Measurements from ENCODE around the gene ELL2. TPM values are rescaled to one million over a fixed set of nuclear protein-coding genes. Genes with fewer than 3 reads are reported as not detected.

Gene ELL2
- total and polyA plus RNA-seq, 2 of the 13 experiments (the other 11 are each of a cell fraction or from before 2014, with no cell fraction given), result 78.9 to 97.1 TPM

- TF ChIP-seq RBM22 (optimal IDR thresholded peaks at IDR 0.05; ENCODE audit: low read length) (peak; percentile 36), KLF13 (CRISPR knock-in tag; IDR thresholded peaks at IDR 0.05) (no peak), YY1 (IDR thresholded peaks at IDR 0.05; ENCODE audit: insufficient read depth, insufficient replicate concordance, low read depth, low read length) (no peak), AGO2 (optimal IDR thresholded peaks at IDR 0.05; ENCODE audit: low read depth, low read length) (no peak), ARID4A (CRISPR knock-in tag; IDR thresholded peaks at IDR 0.05; ENCODE audit: borderline replicate concordance) (0 out of 2 replicates have a peak, but pooled peaks have one; percentile 9), RXRB (CRISPR knock-in tag; IDR thresholded peaks at IDR 0.05; ENCODE audit: borderline replicate concordance) (no peak), WIZ (CRISPR knock-in tag; IDR thresholded peaks at IDR 0.05) (no peak), BHLHE40 (IDR thresholded peaks at IDR 0.05; ENCODE audit: low read length) (no peak), ZNF660 (CRISPR knock-in tag; IDR thresholded peaks at IDR 0.05; ENCODE audit: borderline replicate concordance, low read depth) (no peak), TRIM24 (CRISPR knock-in tag; IDR thresholded peaks at IDR 0.05) (no peak), HOMEZ (CRISPR knock-in tag; IDR thresholded peaks at IDR 0.05; ENCODE audit: low read depth) (no peak), AKAP8 (CRISPR knock-in tag; IDR thresholded peaks at IDR 0.05) (no peak)
- TF ChIP-seq, protein P1, sequence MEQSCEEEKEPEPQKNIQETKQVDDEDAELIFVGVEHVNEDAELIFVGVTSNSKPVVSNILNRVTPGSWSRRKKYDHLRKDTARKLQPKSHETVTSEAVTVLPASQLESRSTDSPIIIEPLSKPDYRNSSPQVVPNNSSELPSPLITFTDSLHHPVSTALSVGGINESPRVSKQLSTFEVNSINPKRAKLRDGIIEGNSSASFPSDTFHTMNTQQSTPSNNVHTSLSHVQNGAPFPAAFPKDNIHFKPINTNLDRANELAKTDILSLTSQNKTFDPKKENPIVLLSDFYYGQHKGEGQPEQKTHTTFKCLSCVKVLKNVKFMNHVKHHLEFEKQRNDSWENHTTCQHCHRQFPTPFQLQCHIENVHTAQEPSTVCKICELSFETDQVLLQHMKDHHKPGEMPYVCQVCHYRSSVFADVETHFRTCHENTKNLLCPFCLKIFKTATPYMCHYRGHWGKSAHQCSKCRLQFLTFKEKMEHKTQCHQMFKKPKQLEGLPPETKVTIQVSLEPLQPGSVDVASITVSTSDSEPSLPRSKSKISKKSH (CRISPR knock-in tag; IDR thresholded peaks at IDR 0.05; ENCODE audit: borderline replicate concordance), result no peak
- TF ChIP-seq, protein P2, sequence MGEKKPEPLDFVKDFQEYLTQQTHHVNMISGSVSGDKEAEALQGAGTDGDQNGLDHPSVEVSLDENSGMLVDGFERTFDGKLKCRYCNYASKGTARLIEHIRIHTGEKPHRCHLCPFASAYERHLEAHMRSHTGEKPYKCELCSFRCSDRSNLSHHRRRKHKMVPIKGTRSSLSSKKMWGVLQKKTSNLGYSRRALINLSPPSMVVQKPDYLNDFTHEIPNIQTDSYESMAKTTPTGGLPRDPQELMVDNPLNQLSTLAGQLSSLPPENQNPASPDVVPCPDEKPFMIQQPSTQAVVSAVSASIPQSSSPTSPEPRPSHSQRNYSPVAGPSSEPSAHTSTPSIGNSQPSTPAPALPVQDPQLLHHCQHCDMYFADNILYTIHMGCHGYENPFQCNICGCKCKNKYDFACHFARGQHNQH (CRISPR knock-in tag; IDR thresholded peaks at IDR 0.05), result no peak
- TF ChIP-seq, protein P3, sequence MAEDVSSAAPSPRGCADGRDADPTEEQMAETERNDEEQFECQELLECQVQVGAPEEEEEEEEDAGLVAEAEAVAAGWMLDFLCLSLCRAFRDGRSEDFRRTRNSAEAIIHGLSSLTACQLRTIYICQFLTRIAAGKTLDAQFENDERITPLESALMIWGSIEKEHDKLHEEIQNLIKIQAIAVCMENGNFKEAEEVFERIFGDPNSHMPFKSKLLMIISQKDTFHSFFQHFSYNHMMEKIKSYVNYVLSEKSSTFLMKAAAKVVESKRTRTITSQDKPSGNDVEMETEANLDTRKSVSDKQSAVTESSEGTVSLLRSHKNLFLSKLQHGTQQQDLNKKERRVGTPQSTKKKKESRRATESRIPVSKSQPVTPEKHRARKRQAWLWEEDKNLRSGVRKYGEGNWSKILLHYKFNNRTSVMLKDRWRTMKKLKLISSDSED (CRISPR knock-in tag; IDR thresholded peaks at IDR 0.05), result no peak
- TF ChIP-seq, protein P4, sequence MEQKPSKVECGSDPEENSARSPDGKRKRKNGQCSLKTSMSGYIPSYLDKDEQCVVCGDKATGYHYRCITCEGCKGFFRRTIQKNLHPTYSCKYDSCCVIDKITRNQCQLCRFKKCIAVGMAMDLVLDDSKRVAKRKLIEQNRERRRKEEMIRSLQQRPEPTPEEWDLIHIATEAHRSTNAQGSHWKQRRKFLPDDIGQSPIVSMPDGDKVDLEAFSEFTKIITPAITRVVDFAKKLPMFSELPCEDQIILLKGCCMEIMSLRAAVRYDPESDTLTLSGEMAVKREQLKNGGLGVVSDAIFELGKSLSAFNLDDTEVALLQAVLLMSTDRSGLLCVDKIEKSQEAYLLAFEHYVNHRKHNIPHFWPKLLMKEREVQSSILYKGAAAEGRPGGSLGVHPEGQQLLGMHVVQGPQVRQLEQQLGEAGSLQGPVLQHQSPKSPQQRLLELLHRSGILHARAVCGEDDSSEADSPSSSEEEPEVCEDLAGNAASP (CRISPR knock-in tag; IDR thresholded peaks at IDR 0.05; ENCODE audit: borderline replicate concordance), result no peak
Observed at GRCh38 chr5:95907740-95908706, 53.6 kb downstream of the ELL2 start (continued).

Measured in HepG2 (cell line).